ENCODE results near the gene CEACAM19.
"Not testable (repeated sequence)": the region's sequence is repeated elsewhere in the genome, so short reads cannot be mapped to it uniquely, and the experiment has no call there.

Gene CEACAM19

GRCh38 chr19:44646049-44646416 is 25.2 kb upstream of the CEACAM19 start:
- no peak for DNase-seq

GRCh38 chr19:44647144-44647543 is 24.1 kb upstream of the CEACAM19 start:
- DNase-seq: no peak

- DNase-seq: no peak
These were observed 22.5 kb upstream of the CEACAM19 start for GRCh38 chr19:44648631-44649251.

GRCh38 chr19:44649578-44650145 is 21.6 kb upstream of the CEACAM19 start:
- DNase-seq: no peak

- no peak for DNase-seq
These were observed 17.9 kb upstream of the CEACAM19 start for GRCh38 chr19:44653343-44653742.

GRCh38 chr19:44653977-44654774 is 17.1 kb upstream of the CEACAM19 start:
- no peak for DNase-seq

GRCh38 chr19:44657211-44657921 is 13.9 kb upstream of the CEACAM19 start:
- DNase-seq: peak; percentile 49

- DNase-seq: no peak
These were observed 13.1 kb upstream of the CEACAM19 start for GRCh38 chr19:44658069-44658733.

- no peak for DNase-seq
These were observed 11.2 kb upstream of the CEACAM19 start for GRCh38 chr19:44660081-44660480.

- no peak for DNase-seq
These were observed 10.1 kb upstream of the CEACAM19 start for GRCh38 chr19:44661205-44661604.

GRCh38 chr19:44661904-44662303 is 9.4 kb upstream of the CEACAM19 start:
- DNase-seq: no peak

- DNase-seq: no peak
These were observed 8.4 kb upstream of the CEACAM19 start for GRCh38 chr19:44662691-44663385.

- DNase-seq: no peak
These were observed 7.3 kb upstream of the CEACAM19 start for GRCh38 chr19:44663996-44664395.

- no peak for DNase-seq
These were observed 6.3 kb upstream of the CEACAM19 start for GRCh38 chr19:44664976-44665375.

GRCh38 chr19:44666852-44667556 is 4.3 kb upstream of the CEACAM19 start:
- DNase-seq: no peak

- no peak for DNase-seq
These were observed 2.1 kb upstream of the CEACAM19 start for GRCh38 chr19:44668985-44669764.

GRCh38 chr19:44670027-44670426 is 1.3 kb upstream of the CEACAM19 start:
- not testable (repeated sequence) for DNase-seq

- DNase-seq: no peak
These were observed 944 bp downstream of the CEACAM19 start for GRCh38 chr19:44672226-44672625.

GRCh38 chr19:44673510-44673909 is 2.2 kb downstream of the CEACAM19 start:
- DNase-seq: no peak

GRCh38 chr19:44675521-44675920 is 4.2 kb downstream of the CEACAM19 start:
- DNase-seq: no peak
